DND-41 (cell line): ENCODE data around the gene EPPIN.

Experiments
- EZH2 ChIP-seq: IDR thresholded peaks from 3 replicates; pipeline ENCODE4 v1.6.1; 2012; ENCODE audit warnings: borderline replicate concordance, low read depth, mild to moderate bottlenecking, moderate library complexity, low read length, inconsistent platforms; ENCODE audit not compliant: severe bottlenecking
- TF ChIP-seq, protein P1 (sequence below): IDR thresholded peaks from 2 replicates; pipeline ENCODE4 v1.5.1; 2012; ENCODE audit warnings: borderline replicate concordance, low read length, moderate library complexity, mild to moderate bottlenecking; ENCODE audit not compliant: poor library complexity, severe bottlenecking; ENCODE audit errors: extremely low read depth

GRCh38 chr20:45496166-45496565, 51.0 kb downstream of the EPPIN start:
- TF ChIP-seq EZH2 = no peak
- TF ChIP-seq, protein P1, sequence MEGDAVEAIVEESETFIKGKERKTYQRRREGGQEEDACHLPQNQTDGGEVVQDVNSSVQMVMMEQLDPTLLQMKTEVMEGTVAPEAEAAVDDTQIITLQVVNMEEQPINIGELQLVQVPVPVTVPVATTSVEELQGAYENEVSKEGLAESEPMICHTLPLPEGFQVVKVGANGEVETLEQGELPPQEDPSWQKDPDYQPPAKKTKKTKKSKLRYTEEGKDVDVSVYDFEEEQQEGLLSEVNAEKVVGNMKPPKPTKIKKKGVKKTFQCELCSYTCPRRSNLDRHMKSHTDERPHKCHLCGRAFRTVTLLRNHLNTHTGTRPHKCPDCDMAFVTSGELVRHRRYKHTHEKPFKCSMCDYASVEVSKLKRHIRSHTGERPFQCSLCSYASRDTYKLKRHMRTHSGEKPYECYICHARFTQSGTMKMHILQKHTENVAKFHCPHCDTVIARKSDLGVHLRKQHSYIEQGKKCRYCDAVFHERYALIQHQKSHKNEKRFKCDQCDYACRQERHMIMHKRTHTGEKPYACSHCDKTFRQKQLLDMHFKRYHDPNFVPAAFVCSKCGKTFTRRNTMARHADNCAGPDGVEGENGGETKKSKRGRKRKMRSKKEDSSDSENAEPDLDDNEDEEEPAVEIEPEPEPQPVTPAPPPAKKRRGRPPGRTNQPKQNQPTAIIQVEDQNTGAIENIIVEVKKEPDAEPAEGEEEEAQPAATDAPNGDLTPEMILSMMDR = no peak
